Measurements from ENCODE around the gene GABRA4. TPM values are rescaled to one million over a fixed set of nuclear protein-coding genes. Genes with fewer than 3 reads are reported as not detected.

The GABRA4 gene
- total RNA-seq, 1 donor: not detected

- H3K4me3 ChIP-seq (ENCODE audit: insufficient read depth, low read length): peak overlapping the region; percentile 61
- peaks cover 9% of the 10 kb centered on the region for H3K4me1 ChIP-seq (ENCODE audit: insufficient read depth, low read length)
- no peak overlapping the region for H3K27ac ChIP-seq (ENCODE audit: low read depth, low read length)
- H3K36me3 ChIP-seq (ENCODE audit: insufficient read depth, low read length): no peaks in the 10 kb centered on the region
- no peak for TF ChIP-seq CTCF (IDR thresholded peaks at IDR 0.05; ENCODE audit: extremely low read depth, low read depth, low read length)
- H3K27me3 ChIP-seq (ENCODE audit: insufficient read depth, low read length): peaks cover 51% of the 10 kb centered on the region
- no peaks in the 10 kb centered on the region for H3K9me3 ChIP-seq (ENCODE audit: low read depth, low read length)
- H3K79me2 ChIP-seq (ENCODE audit: insufficient read depth, low read length): no peaks in the 10 kb centered on the region
- H2AFZ ChIP-seq (ENCODE audit: low read length): peak overlapping the region; percentile 41
- no peaks in the 10 kb centered on the region for H4K20me1 ChIP-seq (ENCODE audit: insufficient read depth, low read length)
- DNase-seq (ENCODE audit: insufficient read length, low spot score, missing footprints): peak; percentile 63
- peak overlapping the region; percentile 84 for H3K4me2 ChIP-seq (ENCODE audit: insufficient read depth, low read length)
Observed at GRCh38 chr4:46994007-46994405, 625 bp upstream of the GABRA4 start.

GRCh38 chr4:46992338-46992737 lies 1.0 kb downstream of the GABRA4 start:
- H3K36me3 ChIP-seq (ENCODE audit: insufficient read depth, low read length): no peaks in the 10 kb centered on the region
- H3K4me2 ChIP-seq (ENCODE audit: insufficient read depth, low read length): no peak overlapping the region
- H2AFZ ChIP-seq (ENCODE audit: low read length): no peak overlapping the region
- peaks cover 9% of the 10 kb centered on the region for H3K4me1 ChIP-seq (ENCODE audit: insufficient read depth, low read length)
- H3K79me2 ChIP-seq (ENCODE audit: insufficient read depth, low read length): no peaks in the 10 kb centered on the region
- peak; percentile 5 for DNase-seq (ENCODE audit: insufficient read length, low spot score, missing footprints)
- TF ChIP-seq CTCF (IDR thresholded peaks at IDR 0.05; ENCODE audit: extremely low read depth, low read depth, low read length): no peak
- H4K20me1 ChIP-seq (ENCODE audit: insufficient read depth, low read length): no peaks in the 10 kb centered on the region
- no peaks in the 10 kb centered on the region for H3K9me3 ChIP-seq (ENCODE audit: low read depth, low read length)
- H3K4me3 ChIP-seq (ENCODE audit: insufficient read depth, low read length): no peak overlapping the region
- no peak overlapping the region for H3K27ac ChIP-seq (ENCODE audit: low read depth, low read length)
- H3K27me3 ChIP-seq (ENCODE audit: insufficient read depth, low read length): peaks cover 56% of the 10 kb centered on the region

GRCh38 chr4:46986922-46987638 lies 6.3 kb downstream of the GABRA4 start:
- Histone ChIP-seq H4K20me1 (ENCODE audit: insufficient read depth, low read length) (no peaks in the 10 kb centered on the region), H3K4me1 (ENCODE audit: insufficient read depth, low read length) (no peaks in the 10 kb centered on the region), H3K27me3 (ENCODE audit: insufficient read depth, low read length) (peaks cover 27% of the 10 kb centered on the region), H3K9me3 (ENCODE audit: low read depth, low read length) (no peaks in the 10 kb centered on the region), H3K27ac (ENCODE audit: low read depth, low read length) (no peak overlapping the region), H3K79me2 (ENCODE audit: insufficient read depth, low read length) (no peaks in the 10 kb centered on the region), H2AFZ (ENCODE audit: low read length) (no peak overlapping the region), H3K4me2 (ENCODE audit: insufficient read depth, low read length) (no peak overlapping the region), H3K4me3 (ENCODE audit: insufficient read depth, low read length) (no peak overlapping the region), H3K36me3 (ENCODE audit: insufficient read depth, low read length) (no peaks in the 10 kb centered on the region)
- no peak for TF ChIP-seq CTCF (IDR thresholded peaks at IDR 0.05; ENCODE audit: extremely low read depth, low read depth, low read length)
- DNase-seq (ENCODE audit: insufficient read length, low spot score, missing footprints): peak; percentile 17

- no peaks in the 10 kb centered on the region for H3K9me3 ChIP-seq (ENCODE audit: low read depth, low read length)
- no peak for TF ChIP-seq CTCF (IDR thresholded peaks at IDR 0.05; ENCODE audit: extremely low read depth, low read depth, low read length)
- no peaks in the 10 kb centered on the region for H4K20me1 ChIP-seq (ENCODE audit: insufficient read depth, low read length)
- H3K79me2 ChIP-seq (ENCODE audit: insufficient read depth, low read length): no peaks in the 10 kb centered on the region
- peaks cover 17% of the 10 kb centered on the region for H3K27me3 ChIP-seq (ENCODE audit: insufficient read depth, low read length)
- no peaks in the 10 kb centered on the region for H3K4me1 ChIP-seq (ENCODE audit: insufficient read depth, low read length)
- no peak overlapping the region for H3K27ac ChIP-seq (ENCODE audit: low read depth, low read length)
- DNase-seq (ENCODE audit: insufficient read length, low spot score, missing footprints): no peak
- H3K36me3 ChIP-seq (ENCODE audit: insufficient read depth, low read length): no peaks in the 10 kb centered on the region
- no peak overlapping the region for H3K4me3 ChIP-seq (ENCODE audit: insufficient read depth, low read length)
- H2AFZ ChIP-seq (ENCODE audit: low read length): no peak overlapping the region
- no peak overlapping the region for H3K4me2 ChIP-seq (ENCODE audit: insufficient read depth, low read length)
Observed at GRCh38 chr4:46984781-46985180, 8.6 kb downstream of the GABRA4 start.
